Measurements from ENCODE around the gene RAB5B. TPM values are rescaled to one million over a fixed set of nuclear protein-coding genes. Genes with fewer than 3 reads are reported as not detected.
"Not testable (repeated sequence)": the region's sequence is repeated elsewhere in the genome, so short reads cannot be mapped to it uniquely, and the experiment has no call there.

The RAB5B gene
- total RNA-seq, 1 experiment from 2014 or later, result 61.0 TPM

- DNase-seq, result no peak
- Histone ChIP-seq H3K36me3 (peaks cover 5% of the 10 kb centered on the region; the same call in 1 of the 2 replicates), H3K9me3 (replicated peaks) (no peaks in the 10 kb centered on the region), H3K27ac (no peak overlapping the region), H3K4me3 (no peak overlapping the region), H3K4me1 (peaks cover 5% of the 10 kb centered on the region; the same call in 1 of the 2 replicates), H3K27me3 (no peaks in the 10 kb centered on the region)
These were observed 8.6 kb upstream of the RAB5B start for GRCh38 chr12:55965240-55965639.

- H3K36me3 ChIP-seq, result peaks cover 9% of the 10 kb centered on the region; the same call in 1 of the 2 replicates
- H3K27ac ChIP-seq, result peak within 1 kb of the TSS; percentile 73
- peaks cover 5% of the 10 kb centered on the region; the same call in 1 of the 2 replicates for H3K4me1 ChIP-seq
- no peaks in the 10 kb centered on the region for H3K27me3 ChIP-seq
- H3K9me3 ChIP-seq (replicated peaks), result no peaks in the 10 kb centered on the region
- H3K4me3 ChIP-seq, result peak within 1 kb of the TSS; percentile 91
- peak in 1 of 2 experiments; percentile 40 for DNase-seq
These were observed 7.9 kb upstream of the RAB5B start, which contains the start of gene PMEL for GRCh38 chr12:55965941-55966407. Gene PMEL (minus strand): TSS chr12:55966042. CDS start chr12:55966011, 31 bp downstream.

DNA sequence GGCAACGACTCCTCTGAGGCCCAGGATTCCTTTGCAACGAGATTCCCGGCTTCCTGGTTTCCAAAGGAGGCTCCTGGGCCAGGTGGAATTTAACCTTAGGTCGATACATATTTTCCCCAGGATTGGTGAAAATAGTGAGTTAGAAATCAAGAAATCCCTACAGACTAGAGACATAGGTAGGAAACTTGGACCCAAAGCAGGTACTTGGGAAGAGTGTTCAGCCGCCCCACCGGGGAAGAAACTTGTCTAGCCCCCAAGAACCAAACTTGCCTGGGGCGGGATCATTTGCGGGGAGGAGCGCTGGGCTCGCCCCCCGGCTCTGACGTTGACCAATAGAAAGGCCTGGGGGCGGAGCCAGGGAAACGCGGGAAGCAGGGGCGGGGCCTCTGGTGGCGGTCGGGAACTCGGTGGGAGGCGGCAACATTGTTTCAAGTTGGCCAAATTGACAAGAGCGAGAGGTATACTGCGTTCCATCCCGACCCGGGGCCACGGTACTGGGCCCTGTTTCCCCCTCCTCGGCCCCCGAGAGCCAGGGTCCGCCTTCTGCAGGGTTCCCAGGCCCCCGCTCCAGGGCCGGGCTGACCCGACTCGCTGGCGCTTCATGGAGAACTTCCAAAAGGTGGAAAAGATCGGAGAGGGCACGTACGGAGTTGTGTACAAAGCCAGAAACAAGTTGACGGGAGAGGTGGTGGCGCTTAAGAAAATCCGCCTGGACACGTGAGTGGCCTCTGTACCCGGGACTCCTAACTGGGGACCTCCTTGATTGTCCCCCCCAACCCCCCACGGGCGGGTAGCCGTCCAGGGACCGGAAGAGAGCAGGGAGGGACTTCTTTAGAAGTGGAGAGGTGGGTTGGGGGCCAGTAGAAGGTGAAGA, 7.2 kb upstream of the RAB5B start, which contains the start of gene CDK2:
CDK2 (plus strand) TSS at position 423 of the 874 bp plus-strand sequence; CDS start at position 602, 179 bp downstream.
- H3K36me3 ChIP-seq, result peaks cover 12% of the 10 kb centered on the region; the same call in 1 of the 2 replicates
- no peaks in the 10 kb centered on the region for H3K9me3 ChIP-seq (replicated peaks)
- H3K27ac ChIP-seq, result peak within 1 kb of the TSS; percentile 73
- peak; percentile 88 to 90 for DNase-seq
- peak within 1 kb of the TSS; percentile 91 for H3K4me3 ChIP-seq
- H3K4me1 ChIP-seq, result peaks cover 5% of the 10 kb centered on the region; the same call in 1 of the 2 replicates
- H3K27me3 ChIP-seq, result no peaks in the 10 kb centered on the region

DNA sequence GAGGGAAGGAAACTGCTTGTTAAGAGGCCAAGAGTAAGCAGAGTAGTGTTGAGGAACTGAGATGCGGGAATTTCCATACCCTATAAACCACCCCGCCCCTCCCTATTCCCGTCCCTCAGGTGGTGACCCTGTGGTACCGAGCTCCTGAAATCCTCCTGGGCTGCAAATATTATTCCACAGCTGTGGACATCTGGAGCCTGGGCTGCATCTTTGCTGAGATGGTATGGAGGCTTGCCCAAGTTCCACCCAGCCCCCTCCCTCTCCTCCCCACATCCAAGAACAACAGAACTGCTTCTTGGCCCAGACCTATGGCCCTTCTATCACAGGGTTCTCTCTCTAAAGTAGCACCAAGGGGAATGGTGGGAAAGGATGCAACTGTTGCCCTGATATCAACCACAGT, 4.5 kb upstream of the RAB5B start:
- H3K27me3 ChIP-seq, result no peaks in the 10 kb centered on the region
- DNase-seq, result no peak
- peaks cover 12% of the 10 kb centered on the region; the same call in 1 of the 2 replicates for H3K36me3 ChIP-seq
- no peak overlapping the region for H3K4me3 ChIP-seq
- no peak overlapping the region for H3K27ac ChIP-seq
- H3K9me3 ChIP-seq (replicated peaks), result no peaks in the 10 kb centered on the region
- peaks cover 5% of the 10 kb centered on the region for H3K4me1 ChIP-seq

- no peak for DNase-seq
These were observed 3.1 kb upstream of the RAB5B start for GRCh38 chr12:55970775-55971174.

GRCh38 chr12:55972042-55972441, 1.8 kb upstream of the RAB5B start:
- no peak overlapping the region for H3K27ac ChIP-seq
- H3K4me1 ChIP-seq, result no peaks in the 10 kb centered on the region; the same call in 1 of the 2 replicates
- no peaks in the 10 kb centered on the region for H3K9me3 ChIP-seq (replicated peaks)
- peaks cover 12% of the 10 kb centered on the region; the same call in 1 of the 2 replicates for H3K36me3 ChIP-seq
- no peak for DNase-seq
- H3K4me3 ChIP-seq, result no peak overlapping the region
- no peaks in the 10 kb centered on the region for H3K27me3 ChIP-seq

More at GRCh38 chr12:55970775-55971174, 3.1 kb upstream of the RAB5B start:
- Histone ChIP-seq H3K4me1 (peaks cover 1% of the 10 kb centered on the region), H3K9me3 (replicated peaks) (no peaks in the 10 kb centered on the region), H3K27ac (no peak overlapping the region), H3K36me3 (peaks cover 12% of the 10 kb centered on the region; the same call in 1 of the 2 replicates), H3K27me3 (no peaks in the 10 kb centered on the region), H3K4me3 (no peak overlapping the region)

DNA sequence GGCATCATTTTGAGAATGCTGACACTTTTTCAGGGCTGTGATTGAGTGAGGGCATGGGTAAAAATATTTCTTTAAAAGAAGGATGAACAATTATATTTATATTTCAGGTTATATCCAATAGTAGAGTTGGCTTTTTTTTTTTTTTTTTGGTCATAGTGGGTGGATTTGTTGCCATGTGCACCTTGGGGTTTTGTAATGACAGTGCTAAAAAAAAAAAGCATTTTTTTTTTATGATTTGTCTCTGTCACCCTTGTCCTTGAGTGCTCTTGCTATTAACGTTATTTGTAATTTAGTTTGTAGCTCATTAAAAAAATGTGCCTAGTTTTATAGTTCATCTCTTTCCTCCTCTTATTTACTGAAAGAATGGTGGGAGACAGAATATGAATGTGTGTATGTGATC, 1.4 kb upstream of the RAB5B start:
- Histone ChIP-seq H3K27me3 (no peaks in the 10 kb centered on the region), H3K27ac (peak overlapping the region; percentile 44; the same call in 1 of the 2 replicates), H3K9me3 (replicated peaks) (no peaks in the 10 kb centered on the region), H3K36me3 (peaks cover 12% of the 10 kb centered on the region; the same call in 1 of the 2 replicates), H3K4me1 (no peaks in the 10 kb centered on the region; the same call in 1 of the 2 replicates), H3K4me3 (peak overlapping the region; percentile 53)
- DNase-seq, result no peak

DNA sequence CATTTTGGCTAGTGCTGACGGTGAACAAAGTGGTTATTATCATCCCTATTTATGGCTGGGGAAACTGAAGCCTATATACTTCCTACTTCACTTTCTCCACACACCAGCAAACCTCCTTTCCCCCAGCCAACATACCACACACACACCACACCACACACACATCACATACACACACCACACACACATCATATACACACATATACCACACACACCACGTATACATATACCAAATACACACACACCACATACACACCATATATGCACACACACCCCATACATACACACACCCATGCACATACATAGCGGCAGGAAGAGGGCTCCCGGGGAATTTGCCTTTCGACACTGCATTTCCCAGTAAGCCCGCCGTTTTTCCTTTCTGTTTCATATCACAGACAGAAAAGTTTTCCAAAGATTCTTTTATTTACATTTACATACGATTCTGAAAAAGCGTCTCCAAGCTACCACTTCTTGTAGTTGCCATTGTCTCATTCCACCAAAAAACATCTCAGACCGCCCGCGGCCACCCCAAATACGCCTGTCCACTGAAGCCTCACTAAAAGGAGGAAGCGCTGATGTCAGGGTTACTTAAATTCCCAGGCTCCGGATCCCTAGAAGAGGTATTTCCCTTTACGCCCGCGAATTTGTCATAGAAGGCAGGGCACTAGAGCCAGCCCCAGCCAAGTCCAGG, 823 bp upstream of the RAB5B start:
- H3K4me3 ChIP-seq, result peak overlapping the region; percentile 53
- H3K4me1 ChIP-seq, result no peaks in the 10 kb centered on the region; the same call in 1 of the 2 replicates
- H3K27me3 ChIP-seq, result no peaks in the 10 kb centered on the region
- no peak for DNase-seq
- peak overlapping the region; percentile 44 for H3K27ac ChIP-seq
- H3K9me3 ChIP-seq (replicated peaks), result no peaks in the 10 kb centered on the region
- H3K36me3 ChIP-seq, result peaks cover 12% of the 10 kb centered on the region; the same call in 1 of the 2 replicates

DNA sequence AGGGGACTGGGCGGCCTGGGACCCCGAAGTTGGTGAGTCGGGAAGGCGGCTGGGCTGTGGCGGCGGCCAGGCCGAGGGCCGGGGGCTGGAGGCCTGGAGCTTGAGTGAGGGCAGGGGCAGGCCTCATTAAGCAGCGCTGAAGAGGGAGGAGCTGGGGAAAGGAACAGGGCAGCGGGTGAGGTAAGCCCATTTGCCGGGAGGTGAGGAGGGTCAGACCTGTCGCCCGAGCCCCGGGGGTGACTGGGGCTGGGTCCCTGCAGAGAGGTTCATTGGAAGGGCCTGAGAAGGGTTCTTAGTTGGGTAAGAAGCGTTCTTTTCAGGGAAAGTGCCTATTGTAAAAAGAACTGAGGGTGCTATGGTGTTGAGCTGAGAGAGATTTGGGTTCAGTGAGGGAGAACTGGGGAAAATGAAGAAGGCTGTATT, 441 bp downstream of the RAB5B start:
- DNase-seq, result peak; percentile 52 to 55
- Histone ChIP-seq H3K27ac (peak overlapping the region; percentile 93), H3K9me3 (replicated peaks) (no peaks in the 10 kb centered on the region), H3K27me3 (no peaks in the 10 kb centered on the region), H3K36me3 (peaks cover 8% of the 10 kb centered on the region), H3K4me1 (no peaks in the 10 kb centered on the region; the same call in 1 of the 2 replicates), H3K4me3 (peak overlapping the region; percentile 98)

GRCh38 chr12:55978393-55978792, 4.5 kb downstream of the RAB5B start:
- H3K27ac ChIP-seq, result no peak overlapping the region
- H3K4me3 ChIP-seq, result no peak overlapping the region
- H3K36me3 ChIP-seq, result peaks cover 17% of the 10 kb centered on the region
- H3K4me1 ChIP-seq, result no peaks in the 10 kb centered on the region
- no peaks in the 10 kb centered on the region for H3K9me3 ChIP-seq (replicated peaks)
- DNase-seq, result no peak
- H3K27me3 ChIP-seq, result no peaks in the 10 kb centered on the region

DNA sequence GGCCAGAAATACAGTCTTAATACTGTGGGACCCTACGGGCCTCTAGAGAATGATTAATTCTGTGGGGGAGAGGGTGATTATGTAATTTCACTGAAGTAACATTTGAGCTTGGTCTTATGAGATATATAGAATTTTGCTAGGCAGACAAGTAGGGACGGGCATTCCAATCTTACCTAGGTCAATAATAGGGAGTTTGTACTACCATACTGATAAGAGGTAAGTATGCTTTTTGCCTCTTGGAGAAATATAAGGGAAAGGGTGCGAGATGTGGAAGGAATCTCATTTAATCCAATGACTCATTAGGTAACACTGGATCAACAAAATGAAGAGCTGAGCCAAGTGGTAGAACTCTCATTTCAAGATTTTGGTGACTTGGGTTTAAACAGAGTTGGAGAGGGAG, 5.2 kb downstream of the RAB5B start:
- Histone ChIP-seq H3K27ac (no peak overlapping the region), H3K27me3 (no peaks in the 10 kb centered on the region), H3K9me3 (replicated peaks) (no peaks in the 10 kb centered on the region), H3K4me1 (no peaks in the 10 kb centered on the region), H3K4me3 (no peak overlapping the region), H3K36me3 (peaks cover 17% of the 10 kb centered on the region)
- DNase-seq, result no peak

GRCh38 chr12:55981882-55982281, 8.0 kb downstream of the RAB5B start:
- H3K4me1 ChIP-seq, result peaks cover 12% of the 10 kb centered on the region
- DNase-seq; H3K27me3 ChIP-seq; H3K9me3 ChIP-seq (replicated peaks); H3K27ac ChIP-seq; H3K4me3 ChIP-seq: not testable (repeated sequence)
- H3K36me3 ChIP-seq, result peaks cover 25% of the 10 kb centered on the region

DNA sequence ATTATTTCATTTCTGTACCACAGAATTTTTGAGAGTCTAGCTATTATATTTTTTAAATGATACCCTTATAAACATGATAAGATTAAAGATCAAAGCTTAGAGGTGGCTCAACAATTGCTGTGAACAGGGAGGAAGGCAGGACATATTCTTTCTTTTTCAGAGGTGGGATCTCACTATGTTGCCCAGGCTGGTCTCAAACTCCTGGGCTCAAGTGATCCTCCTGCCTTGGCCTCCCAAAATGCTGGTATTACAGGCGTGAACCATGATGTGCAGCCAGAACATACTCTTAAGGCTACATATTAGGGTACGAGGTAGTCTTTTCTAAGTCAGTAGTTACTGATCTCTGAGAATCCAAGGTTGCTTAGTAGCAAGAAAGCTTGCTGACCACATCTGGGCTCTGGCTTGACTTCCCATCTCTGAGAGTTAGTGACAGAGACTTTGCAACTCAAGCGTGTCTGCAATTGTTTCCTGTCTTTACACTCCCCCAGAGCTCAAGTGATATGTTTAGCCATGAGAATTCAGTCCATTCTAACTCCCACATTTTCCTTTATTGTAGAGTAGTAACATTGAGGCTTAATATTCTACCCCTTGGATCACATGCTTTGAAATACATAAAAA, 8.6 kb downstream of the RAB5B start:
- no peak for DNase-seq
- peaks cover 12% of the 10 kb centered on the region for H3K4me1 ChIP-seq
- H3K27me3 ChIP-seq, result no peaks in the 10 kb centered on the region
- H3K36me3 ChIP-seq, result peaks cover 25% of the 10 kb centered on the region
- no peaks in the 10 kb centered on the region for H3K9me3 ChIP-seq (replicated peaks)
- H3K27ac ChIP-seq, result no peak overlapping the region
- no peak overlapping the region for H3K4me3 ChIP-seq

DNA sequence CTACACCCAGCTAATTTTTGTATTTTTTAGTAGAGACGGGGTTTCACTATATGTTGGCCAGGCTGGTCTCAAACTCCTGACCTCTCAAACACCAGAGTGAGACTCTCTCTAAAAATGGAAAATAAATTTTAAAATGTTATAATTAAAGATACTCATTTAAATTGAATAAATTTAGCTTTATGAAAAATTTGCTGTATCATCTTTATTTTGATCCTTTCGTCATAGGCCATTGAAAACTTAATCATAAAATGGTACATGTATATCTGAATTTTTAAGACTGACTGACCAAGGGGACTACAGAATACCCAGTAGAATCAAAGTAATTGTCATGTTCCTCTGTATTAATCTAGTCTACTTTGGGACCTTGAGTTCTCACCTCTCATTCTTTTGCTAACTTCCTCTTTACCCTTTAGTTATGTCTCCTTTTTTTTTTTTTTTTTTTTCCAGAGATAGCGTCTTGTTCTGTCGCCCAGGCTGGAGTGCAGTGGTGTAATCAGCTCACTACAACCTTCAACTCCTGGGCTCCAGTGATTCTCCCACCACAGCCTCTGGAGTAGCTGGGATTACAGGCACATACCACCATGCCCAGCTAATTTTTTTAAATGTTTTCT, 9.5 kb downstream of the RAB5B start:
- Histone ChIP-seq H3K9me3 (replicated peaks) (no peaks in the 10 kb centered on the region), H3K4me1 (peaks cover 12% of the 10 kb centered on the region), H3K4me3 (no peak overlapping the region), H3K36me3 (peaks cover 32% of the 10 kb centered on the region), H3K27me3 (no peaks in the 10 kb centered on the region), H3K27ac (no peak overlapping the region)
- DNase-seq, result no peak
